ENCODE results near the gene ZNF638.

GRCh38 chr2:71317060-71317459 lies 14.5 kb upstream of the ZNF638 start:
- TF ChIP-seq CTCF (conservative IDR thresholded peaks at IDR 0.05 in 1 of 2, IDR thresholded peaks at IDR 0.05 in 1 of 2; ENCODE audit: extremely low read depth in 1 of 2, insufficient read depth in 1 of 2, low read depth in 1 of 2, low read length in 2 of 2) (no peak), EZH2 (IDR thresholded peaks at IDR 0.05; ENCODE audit: borderline replicate concordance, low read length) (no peak)

All from mammary epithelial cell (primary cell).